ENCODE measurements around the gene NPIPB4. TPM values are rescaled to one million over a fixed set of nuclear protein-coding genes. Genes with fewer than 3 reads are reported as not detected.

The NPIPB4 gene
- total RNA-seq, 6 donors from 2014 or later = 60.8 to 474 (median 112) TPM

Small RNAs within 50 kb of the gene (small RNA-seq; reads per million reads assigned to genes)
- 0 reads per million in 4 donors for gene AC092375.3

Other genes starting within 250 kb of the NPIPB4 start
- gene IGSF6, start 205.1 kb downstream of the NPIPB4 start, total RNA-seq = 10 to 100 TPM in 4 of 6 donors, 1 to 10 TPM in 2; 7.0 to 74.0 (median 17.7) TPM
- 1 to 10 TPM in 1 of 6 donors, under 1 TPM in 3, not detected in 2; 0.46 to 2.1 (median 0.65) TPM for gene OTOA, start 193.8 kb downstream of the NPIPB4 start, total RNA-seq
- 100 to 1,000 TPM; 119 to 252 (median 155) TPM for gene UQCRC2, start 95.6 kb upstream of the NPIPB4 start, total RNA-seq
- not detected for gene PDZD9, start 143.4 kb upstream of the NPIPB4 start, total RNA-seq
- gene MOSMO, start 150.4 kb upstream of the NPIPB4 start, total RNA-seq = 10 to 100 TPM; 10.8 to 24.6 (median 15.9) TPM
- gene VWA3A, start 234.8 kb upstream of the NPIPB4 start, total RNA-seq = 10 to 100 TPM in 3 of 6 donors, 1 to 10 TPM in 2, under 1 TPM in 1; 0.43 to 47.8 (median 14.9) TPM